WERI-Rb-1 (cell line): Measurements from ENCODE around the gene ETS2.

Experiments
- DNase-seq: peaks from one replicate; pipeline ENCODE4 v3.0.0-alpha.2; 2020
- H3K27ac ChIP-seq: fragments of 250-450 bp; sonication (Bioruptor Pico); 2 replicates; pipeline ENCODE4 v1.5.1; 2020; ENCODE audit warnings: mild to moderate bottlenecking, moderate library complexity
- H3K27me3 ChIP-seq: fragments of 250-450 bp; sonication (Bioruptor Pico); 2 replicates; pipeline ENCODE4 v1.5.1; 2021; ENCODE audit warnings: mild to moderate bottlenecking, low read depth, moderate library complexity; ENCODE audit not compliant: insufficient read depth, severe bottlenecking
- H3K36me3 ChIP-seq: fragments of 250-450 bp; sonication (Bioruptor Pico); 2 replicates; pipeline ENCODE4 v1.5.1; 2020; ENCODE audit warnings: mild to moderate bottlenecking, moderate library complexity
- H3K4me3 ChIP-seq: 2 replicates; pipeline ENCODE4 v1.5.1; 2011; ENCODE audit warnings: low read depth, mild to moderate bottlenecking, control low read depth, low read length
- H3K9me3 ChIP-seq: fragments of 250-450 bp; sonication (Bioruptor Pico); 2 replicates; pipeline ENCODE4 v1.5.1; 2021; ENCODE audit warnings: mild to moderate bottlenecking, moderate library complexity; ENCODE audit not compliant: severe bottlenecking
- CTCF ChIP-seq: IDR thresholded peaks from 2 replicates; pipeline ENCODE4 v1.5.1; 2011; ENCODE audit warnings: low read depth, mild to moderate bottlenecking, control low read depth, inconsistent platforms, low read length

The ETS2 gene

DNA sequence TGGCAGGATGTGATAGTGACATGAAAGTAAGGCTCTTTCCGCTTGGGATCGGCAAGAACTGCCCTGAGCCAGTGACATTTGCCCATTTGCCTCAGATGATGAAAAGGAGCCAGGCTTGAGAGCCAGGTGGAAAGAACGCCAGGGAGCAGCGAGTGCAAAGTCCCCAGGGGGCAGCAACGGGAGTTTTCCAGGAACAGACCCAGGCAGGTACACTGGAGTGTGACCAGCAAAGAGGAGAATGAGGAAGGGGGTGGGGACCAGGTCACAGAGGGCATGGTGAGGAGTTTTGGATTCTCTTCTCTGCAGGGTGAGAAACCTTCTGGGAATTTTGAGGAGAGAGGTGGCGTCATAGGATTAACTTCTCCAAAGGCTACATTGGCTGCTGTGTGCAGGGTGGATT, 10.8 kb upstream of the ETS2 start:
- DNase-seq = no peak
- no peak overlapping the region for H3K27ac ChIP-seq

GRCh38 chr21:38795475-38795874, 10.3 kb upstream of the ETS2 start:
- Histone ChIP-seq H3K36me3 (no peaks in the 10 kb centered on the region), H3K4me3 (no peak overlapping the region), H3K27me3 (no peaks in the 10 kb centered on the region), H3K9me3 (no peaks in the 10 kb centered on the region), H3K27ac (no peak overlapping the region)
- TF ChIP-seq CTCF = no peak
- no peak for DNase-seq

More for the DNA sequence above, 10.8 kb upstream of the ETS2 start:
- H3K27me3 ChIP-seq = no peaks in the 10 kb centered on the region
- no peaks in the 10 kb centered on the region for H3K36me3 ChIP-seq
- no peaks in the 10 kb centered on the region for H3K9me3 ChIP-seq
- no peak for TF ChIP-seq CTCF
- no peak overlapping the region for H3K4me3 ChIP-seq

GRCh38 chr21:38796424-38796823, 9.3 kb upstream of the ETS2 start:
- Histone ChIP-seq H3K36me3 (no peaks in the 10 kb centered on the region), H3K27me3 (no peaks in the 10 kb centered on the region), H3K4me3 (no peak overlapping the region), H3K27ac (no peak overlapping the region), H3K9me3 (no peaks in the 10 kb centered on the region)
- no peak for DNase-seq
- TF ChIP-seq CTCF = no peak

DNA sequence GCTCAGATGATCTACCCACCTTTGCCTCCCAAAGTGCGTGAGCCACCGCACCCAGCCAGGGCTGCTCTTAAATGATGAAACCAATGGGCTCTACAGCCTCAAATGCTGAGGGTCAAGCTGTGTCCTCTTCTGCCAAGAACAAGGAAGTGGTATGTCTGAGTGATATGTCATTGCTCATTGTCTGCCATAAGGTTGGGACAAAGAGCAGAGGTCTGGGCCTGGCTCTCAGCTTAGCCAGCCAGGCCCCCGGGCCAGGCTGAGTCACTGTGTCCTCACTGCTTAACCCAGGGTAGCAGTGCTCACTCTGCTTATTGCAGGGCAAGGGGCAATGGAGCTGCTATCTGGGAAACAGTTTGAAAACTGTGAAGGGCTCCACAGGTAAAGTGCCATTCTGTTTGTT, 8.3 kb upstream of the ETS2 start:
- TF ChIP-seq CTCF = no peak
- no peak overlapping the region for H3K27ac ChIP-seq
- no peaks in the 10 kb centered on the region for H3K9me3 ChIP-seq
- H3K4me3 ChIP-seq = no peak overlapping the region
- no peaks in the 10 kb centered on the region for H3K36me3 ChIP-seq
- no peak for DNase-seq
- no peaks in the 10 kb centered on the region for H3K27me3 ChIP-seq

GRCh38 chr21:38798081-38798480, 7.6 kb upstream of the ETS2 start:
- no peak for TF ChIP-seq CTCF
- H3K36me3 ChIP-seq = no peaks in the 10 kb centered on the region
- H3K4me3 ChIP-seq = no peak overlapping the region
- no peaks in the 10 kb centered on the region for H3K9me3 ChIP-seq
- H3K27ac ChIP-seq = no peak overlapping the region
- no peaks in the 10 kb centered on the region for H3K27me3 ChIP-seq
- DNase-seq = no peak

DNA sequence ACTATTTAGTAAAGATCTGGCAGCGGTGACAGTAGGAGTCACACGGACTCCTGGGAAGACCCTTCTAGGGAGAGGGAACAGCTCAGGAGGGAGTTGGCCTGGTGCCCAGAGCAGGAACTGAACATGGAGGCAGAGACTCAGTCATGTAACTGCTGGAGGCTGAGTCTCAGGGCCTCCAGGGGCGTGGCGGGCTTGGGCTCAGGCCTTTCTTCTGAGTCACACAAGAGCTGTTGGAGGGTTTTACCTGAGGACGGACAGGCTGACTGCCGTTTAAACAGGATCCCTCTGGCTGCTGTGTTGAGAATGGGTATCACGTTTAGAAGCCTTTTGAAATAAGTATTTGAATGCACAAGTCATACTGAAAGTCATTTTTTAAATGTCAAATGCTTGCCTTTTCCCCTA, 7.2 kb upstream of the ETS2 start:
- TF ChIP-seq CTCF = no peak
- H3K4me3 ChIP-seq = no peak overlapping the region
- no peaks in the 10 kb centered on the region for H3K36me3 ChIP-seq
- H3K27ac ChIP-seq = no peak overlapping the region
- DNase-seq = no peak
- no peaks in the 10 kb centered on the region for H3K27me3 ChIP-seq
- H3K9me3 ChIP-seq = no peaks in the 10 kb centered on the region
